DMS153 treated with DMSO at 0.1 percent for 48 hours (cell line): ENCODE data around the gene SDSL.
A peak's percentile ranks its signal among the peaks of the same experiment; 100 is the strongest.

Experiments used
- DNase-seq: peaks from one replicate; lab custom pipeline; 2025; ENCODE audit not compliant: unreplicated experiment; lab: John Stamatoyannopoulos, UW

Gene SDSL

DNA sequence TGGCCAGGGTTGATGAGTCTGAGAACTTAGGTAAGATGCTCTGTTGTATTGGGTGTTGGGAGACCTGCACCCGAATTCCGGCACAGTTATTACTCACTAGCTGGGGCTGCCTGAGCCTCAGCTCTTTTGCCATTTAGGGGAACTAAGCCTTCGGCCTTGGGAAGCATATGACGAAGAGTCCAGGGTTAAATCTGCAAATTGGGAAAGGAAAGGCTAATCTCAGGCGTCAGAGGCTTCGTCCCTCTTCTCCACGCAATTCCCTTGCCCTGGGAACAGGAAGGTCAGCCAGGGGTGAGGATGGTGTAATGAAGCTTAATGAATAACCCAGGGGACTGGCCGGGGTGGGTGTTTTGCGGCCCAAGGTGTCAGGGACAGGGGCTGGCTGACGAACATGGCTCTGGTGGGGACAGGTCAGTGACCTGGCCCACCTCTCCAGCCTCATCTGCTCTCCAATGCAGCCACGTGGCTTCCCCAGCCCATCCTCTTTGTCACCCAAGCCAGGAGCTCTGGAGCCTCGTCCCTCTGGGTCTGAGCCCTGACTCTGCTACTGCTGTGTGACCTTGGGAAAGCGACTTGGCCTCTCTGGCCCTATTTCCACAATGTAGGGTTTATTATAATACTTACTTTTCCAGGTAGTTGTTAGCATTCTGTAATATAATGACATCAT is 3.8 kb upstream of the SDSL start:
- no peak for DNase-seq

DNA sequence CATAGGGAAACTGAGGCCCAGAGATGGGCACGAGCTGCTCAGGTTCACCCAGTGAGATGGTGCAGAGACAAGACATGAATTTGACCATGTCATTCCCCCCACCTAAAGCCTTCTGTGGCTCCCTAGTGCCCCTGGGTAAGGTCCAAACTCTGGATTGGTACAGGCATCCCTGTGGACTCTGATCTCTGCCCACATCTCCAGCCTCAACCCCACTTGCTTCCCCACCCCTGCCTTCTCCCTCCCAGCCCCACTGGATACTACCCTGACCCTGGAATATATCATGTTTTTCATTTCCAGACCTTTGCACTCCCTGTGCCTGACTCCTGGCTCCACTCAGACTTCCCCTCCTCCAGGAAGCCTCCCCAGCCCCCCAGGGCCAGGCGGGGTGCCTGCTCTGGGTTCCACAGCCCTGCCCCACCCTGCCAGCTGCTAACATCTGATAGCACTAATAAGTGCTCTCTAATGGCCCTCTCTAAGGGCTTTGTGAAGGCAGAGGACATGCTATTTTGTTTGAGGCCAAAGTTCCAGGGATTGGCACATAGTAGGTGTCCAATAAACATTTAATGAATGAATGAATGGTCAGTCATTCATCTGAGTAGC is 1.1 kb upstream of the SDSL start:
- DNase-seq: no peak

DNA sequence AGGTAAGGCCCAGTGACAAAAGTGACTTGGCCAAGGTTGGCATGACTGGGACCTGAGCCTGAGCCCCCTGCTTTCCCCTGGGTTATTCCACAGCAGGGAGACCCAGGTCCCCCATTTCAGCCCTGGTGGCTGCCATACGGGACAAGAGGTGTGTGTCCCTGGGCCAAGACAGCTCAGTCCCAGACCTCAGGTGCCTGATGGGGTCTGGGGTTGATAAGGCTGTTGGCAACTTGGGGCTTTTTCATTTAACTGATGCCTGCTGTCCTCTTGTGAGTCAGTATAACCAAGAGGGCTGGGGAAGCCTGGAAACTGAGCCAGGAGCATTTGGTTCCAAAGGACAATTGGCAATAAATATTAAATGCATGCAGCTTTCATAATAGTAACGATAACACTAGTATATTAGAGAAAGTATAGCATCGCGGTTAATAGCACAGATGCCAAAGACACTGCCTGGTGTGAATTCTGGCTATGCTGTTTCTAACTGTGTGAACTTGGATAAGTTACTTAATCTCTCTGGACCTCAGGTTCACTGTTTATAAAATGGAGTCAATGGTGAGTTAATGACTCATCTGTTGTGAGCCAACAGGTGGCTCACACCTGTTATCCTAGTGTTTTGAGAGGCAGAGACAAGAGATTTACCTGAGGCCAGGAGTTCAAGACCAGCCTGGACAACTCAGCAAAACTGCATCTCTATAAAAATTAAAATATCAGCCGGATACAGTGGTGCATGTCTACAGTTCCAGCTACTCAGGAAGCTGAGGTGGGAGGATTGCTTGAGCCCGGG is 898 bp downstream of the SDSL start:
- DNase-seq: no peak

DNA sequence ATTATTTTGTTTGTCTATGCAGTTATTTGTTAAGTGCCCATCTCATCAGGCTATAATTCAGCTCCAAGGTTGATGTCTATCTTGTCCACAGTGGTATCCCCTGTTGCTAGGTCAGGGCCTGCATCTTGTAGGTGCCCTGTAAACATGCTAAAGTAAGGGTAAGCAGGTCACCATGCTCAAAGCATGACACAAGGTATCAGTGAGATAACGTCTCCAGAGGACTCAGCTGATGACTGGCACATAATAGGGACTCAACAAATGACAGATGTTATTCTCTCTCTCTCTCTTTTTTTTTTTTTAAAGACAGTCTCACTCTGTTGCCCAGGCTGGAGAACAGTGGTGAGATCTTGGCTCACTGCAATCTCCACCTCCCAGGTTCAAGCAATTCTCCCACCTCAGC is 2.3 kb downstream of the SDSL start:
- DNase-seq: no peak

DNA sequence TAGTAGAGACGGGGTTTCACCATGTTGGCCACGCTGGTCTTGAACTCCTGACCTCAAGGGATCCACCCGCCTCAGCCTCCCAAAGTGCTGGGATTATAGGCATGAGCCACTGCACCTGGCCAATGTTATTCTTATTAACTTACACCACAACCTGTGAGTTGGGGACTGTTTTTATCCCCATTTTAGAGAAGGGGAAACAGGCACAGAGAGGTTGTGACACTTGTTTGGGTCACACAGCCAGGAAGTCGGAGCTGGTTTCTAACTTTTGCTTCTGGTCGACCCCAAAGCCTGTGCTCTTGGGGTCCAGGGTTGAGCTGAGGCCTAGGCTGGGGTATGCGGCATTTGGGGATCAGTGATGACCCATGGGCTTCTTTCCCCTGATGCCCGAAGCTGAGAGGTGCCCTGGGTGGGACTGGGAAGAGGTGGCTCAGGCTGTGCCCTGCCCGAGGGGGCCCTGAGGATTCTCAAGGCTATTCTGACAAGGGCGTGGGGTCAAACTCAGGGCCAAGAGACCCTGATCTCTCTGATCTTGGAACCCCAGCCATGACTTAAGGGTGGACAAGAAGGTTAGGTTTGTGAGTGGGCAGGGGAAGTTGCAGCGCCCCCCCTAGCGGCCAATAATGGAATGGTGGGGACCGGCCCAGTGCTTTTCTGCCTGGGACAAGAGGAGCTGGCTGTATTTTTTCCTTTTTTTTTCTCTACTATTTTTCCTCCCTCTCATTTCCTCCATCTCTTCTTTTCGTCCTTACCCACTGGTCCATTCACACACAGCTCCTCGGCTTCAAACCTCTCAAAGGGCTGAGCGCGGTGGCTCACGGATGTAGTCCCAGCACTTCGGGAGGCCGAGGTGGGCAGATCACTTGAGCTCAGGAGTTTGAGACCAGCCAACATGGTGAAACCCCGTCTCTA is 3.0 kb downstream of the SDSL start:
- no peak for DNase-seq

DNA sequence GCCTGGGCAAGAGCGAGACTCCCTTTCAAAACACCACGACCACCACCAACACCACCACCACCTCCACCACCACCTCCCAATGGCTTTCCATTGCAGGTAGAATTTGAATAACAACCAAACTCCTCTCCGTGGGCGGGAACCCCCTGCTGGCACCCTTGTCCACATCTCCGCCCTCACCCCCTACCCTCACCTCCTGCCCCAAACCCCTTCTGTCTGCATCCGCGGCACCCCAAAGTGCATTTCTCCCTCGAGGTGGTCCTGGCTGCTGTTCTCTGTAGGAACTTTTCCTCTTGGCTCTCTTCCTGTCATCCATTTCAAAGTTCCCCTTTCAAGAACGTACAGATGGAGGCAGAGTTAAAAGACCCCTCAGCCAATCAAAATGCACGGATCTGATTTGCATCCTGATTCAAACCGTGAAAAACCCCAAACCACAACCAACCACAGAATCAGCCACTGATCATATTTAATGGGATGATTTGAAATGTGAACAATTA is 3.8 kb downstream of the SDSL start:
- DNase-seq: no peak

DNA sequence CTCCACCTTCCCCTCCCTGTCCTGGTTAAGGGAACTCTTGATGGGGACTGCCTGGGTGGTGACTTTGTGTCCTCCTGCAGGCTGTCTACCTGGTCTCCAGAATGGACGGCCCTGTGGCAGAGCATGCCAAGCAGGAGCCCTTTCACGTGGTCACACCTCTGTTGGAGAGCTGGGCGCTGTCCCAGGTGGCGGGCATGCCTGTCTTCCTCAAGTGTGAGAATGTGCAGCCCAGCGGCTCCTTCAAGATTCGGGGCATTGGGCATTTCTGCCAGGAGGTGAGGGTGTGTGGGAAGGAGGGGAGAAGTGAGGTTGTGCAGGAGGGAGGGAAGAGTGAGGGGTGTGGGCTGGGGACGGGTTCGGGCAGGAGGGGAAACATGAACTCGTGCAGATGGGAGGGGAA is 5.7 kb downstream of the SDSL start:
- DNase-seq: no peak

DNA sequence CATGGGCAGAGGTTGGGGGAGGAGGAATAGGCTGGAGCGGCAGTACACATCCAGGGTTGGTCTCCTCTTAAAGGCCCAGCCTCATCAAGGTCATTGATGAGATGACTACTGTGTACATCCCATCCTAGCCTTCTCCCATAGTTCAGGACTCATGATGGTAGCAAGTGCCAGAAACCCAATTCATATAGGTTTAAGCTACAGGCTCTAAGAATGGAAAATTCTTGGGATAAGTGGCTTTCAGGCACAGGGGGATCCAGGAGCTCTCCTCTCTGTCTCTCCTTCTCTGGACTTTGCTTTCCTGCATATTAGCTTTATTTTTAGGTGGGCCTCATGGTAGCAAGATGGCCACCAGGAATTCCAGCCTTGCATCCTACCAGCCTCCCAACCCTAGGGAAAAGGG is 6.3 kb downstream of the SDSL start:
- no peak for DNase-seq

DNA sequence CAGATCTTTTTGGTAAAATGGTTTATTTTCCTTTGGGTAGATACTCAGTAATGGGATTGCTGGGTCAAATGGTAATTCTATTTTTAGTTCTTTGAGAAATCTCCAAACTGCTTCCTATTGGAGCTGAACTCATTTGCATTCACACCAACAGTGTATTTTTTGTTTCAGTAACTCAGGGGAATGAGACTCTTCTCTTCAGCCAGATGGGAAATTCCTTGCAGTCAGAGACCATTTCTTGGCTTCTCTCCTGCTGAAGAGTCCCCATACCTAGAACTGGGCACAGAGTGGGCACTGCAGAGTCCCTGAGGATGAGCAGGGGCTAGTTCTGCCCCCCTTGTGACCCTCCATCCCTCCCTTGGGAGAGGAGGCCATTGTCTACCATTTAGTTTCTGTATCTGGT is 10.8 kb downstream of the SDSL start:
- no peak for DNase-seq

DNA sequence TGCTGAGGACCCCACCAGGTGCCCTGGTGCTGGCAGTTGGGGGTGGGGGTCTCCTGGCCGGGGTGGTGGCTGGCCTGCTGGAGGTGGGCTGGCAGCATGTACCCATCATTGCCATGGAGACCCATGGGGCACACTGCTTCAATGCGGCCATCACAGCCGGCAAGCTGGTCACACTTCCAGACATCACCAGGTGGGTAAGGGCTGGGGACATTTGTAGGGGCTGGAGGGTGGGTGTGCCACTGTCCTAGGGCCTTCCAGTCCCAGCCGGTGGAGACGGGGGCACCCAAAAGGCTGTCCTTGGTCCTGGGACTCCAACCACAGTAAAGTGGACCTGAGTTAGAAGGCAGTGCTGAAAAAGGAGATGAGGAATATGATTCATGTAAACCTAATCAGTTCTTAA is 13.2 kb downstream of the SDSL start:
- DNase-seq: no peak

DNA sequence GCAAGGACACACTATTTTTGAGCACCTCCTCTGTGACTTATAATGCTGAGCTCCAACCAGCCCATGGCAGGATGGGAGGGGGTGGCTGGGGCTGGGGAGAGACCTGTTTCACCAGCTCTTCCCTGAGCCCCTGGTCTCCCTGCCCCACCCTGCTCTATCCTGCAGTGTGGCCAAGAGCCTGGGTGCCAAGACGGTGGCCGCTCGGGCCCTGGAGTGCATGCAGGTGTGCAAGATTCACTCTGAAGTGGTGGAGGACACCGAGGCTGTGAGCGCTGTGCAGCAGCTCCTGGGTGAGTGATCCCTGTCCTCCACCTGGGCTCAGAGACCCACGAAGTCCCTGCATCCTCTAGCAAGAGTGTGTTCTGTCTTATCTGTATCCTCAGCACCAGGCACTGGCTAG is 14.4 kb downstream of the SDSL start:
- DNase-seq: no peak

DNA sequence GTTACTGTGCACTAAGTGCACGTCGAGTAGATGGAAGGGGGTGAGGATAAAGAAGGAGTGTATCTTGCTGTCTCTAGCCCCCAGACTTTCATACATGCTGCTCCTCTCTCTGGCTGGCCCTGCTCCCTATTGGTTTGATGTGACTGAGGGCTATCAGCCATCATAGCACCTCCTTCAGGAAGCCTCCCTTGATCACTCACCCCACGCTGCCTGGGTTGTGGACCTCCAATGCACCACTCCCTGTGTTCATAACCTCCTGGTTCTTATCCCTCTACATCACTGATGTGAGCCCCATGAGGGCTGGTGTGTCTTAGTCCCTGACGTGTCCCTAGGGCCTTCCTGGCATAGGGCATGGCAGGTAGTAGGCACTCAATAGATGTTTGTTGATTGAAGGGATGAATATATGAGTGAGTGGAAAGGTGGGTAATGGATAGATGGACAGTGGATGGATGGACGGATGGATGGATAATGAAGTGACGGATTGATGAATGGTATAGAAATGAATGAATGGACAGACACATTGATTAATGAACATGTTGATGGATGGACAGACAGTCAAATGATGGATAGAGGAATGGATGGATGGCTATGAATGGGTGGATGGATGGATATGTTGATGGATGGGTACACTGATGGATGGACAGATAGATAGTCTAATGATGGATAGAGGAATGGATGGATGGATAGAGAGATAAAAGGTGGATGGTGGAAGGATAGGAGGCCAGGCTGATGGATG is 15.0 kb downstream of the SDSL start:
- no peak for DNase-seq

DNA sequence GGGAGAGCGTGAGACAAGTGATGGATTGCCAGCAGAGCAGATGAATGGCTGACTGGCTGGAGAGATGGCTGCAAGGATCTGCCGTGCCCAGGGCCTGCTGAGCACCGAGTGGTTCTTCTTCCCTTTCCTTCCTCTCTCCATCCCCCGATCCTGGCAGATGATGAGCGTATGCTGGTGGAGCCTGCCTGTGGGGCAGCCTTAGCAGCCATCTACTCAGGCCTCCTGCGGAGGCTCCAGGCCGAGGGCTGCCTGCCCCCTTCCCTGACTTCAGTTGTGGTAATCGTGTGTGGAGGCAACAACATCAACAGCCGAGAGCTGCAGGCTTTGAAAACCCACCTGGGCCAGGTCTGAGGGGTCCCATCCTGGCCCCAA is 15.5 kb downstream of the SDSL start:
- no peak for DNase-seq

DNA sequence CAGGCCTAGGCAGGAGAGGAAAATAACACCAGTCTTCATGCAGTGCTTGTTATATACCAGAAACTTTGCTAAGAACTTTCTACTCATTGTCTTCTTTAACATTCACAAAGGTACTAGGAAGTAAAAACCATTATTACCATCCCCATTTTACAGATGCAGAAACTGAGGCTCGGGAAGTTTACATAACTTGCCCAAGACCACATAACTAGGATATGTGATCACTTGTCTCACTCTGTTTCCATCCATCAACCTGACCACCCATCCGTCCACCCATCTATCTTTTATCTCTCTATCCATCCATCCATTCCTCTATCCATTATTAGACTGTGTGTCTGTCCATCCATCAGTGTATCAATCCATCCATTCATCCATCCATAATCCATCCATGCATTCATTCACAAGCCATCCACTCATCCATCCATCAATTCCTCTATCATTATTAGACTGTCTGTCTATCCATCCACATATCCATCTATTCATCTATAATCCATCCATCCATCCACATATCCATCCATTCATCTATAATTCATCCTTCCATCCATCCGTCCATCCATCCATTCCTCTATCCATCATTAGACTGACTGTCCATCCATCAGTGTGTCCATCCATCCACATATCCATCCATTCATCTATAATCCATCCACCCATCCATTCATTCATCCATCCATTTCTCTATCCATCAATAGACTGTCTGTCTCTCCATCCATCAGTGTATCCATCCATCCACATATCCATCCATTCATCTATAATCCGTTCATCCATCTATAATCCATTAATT is 16.5 kb downstream of the SDSL start:
- DNase-seq: no peak

DNA sequence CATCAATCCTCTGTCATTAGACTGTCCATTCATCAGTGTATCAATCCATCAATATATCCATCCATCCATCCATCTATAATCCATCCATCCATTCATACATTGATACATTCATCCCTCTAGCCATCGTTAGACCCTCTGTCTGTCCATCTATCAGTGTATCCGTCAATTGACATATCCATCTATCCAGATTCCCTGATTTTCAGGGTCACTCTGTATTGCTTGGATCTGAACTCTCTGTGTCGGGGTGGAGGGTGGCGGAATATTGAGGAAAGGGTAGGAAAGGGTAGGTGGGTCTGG is 17.1 kb downstream of the SDSL start:
- DNase-seq: no peak

DNA sequence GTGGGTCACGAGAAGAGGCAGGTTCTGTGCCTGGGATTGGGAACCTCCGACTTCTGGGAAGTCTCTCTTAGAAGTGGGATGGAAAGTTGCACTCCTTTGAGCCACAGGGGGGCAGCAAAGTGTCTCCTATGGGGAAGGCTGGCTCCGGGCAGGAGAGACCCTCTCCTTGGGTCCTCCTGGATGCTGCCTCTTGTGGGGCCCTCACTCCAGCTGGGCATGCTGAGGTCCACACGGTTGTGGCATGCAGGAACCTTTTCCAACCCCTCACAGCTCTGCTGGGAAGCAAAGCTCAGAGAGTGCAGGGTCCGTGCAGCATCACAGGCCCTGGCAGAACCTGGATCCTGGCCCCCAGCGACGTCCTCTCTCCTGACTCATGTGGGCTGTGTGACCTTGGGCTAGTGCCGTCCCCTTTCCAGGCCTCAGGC is 17.4 kb downstream of the SDSL start:
- peak; percentile 32 for DNase-seq

DNA sequence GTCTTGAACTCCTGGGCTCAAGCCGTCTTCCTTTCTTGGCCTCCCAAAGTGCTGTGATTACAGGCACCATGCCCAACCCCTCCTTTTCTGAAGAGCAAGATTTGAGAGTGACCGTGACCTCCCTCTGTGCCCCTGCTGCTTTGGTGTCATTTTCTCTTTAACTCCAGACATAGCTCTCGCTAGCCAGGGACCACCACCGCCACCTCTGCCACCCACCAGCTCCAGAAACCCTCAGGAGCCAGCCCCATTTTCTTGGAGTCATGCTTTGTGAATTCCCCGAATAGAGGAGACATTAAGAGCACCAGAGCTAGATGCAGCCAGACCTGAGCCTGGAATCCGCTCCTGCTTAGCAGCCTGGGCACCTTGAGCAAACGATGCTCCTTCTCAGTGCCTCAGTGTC is 18.2 kb downstream of the SDSL start:
- no peak for DNase-seq

DNA sequence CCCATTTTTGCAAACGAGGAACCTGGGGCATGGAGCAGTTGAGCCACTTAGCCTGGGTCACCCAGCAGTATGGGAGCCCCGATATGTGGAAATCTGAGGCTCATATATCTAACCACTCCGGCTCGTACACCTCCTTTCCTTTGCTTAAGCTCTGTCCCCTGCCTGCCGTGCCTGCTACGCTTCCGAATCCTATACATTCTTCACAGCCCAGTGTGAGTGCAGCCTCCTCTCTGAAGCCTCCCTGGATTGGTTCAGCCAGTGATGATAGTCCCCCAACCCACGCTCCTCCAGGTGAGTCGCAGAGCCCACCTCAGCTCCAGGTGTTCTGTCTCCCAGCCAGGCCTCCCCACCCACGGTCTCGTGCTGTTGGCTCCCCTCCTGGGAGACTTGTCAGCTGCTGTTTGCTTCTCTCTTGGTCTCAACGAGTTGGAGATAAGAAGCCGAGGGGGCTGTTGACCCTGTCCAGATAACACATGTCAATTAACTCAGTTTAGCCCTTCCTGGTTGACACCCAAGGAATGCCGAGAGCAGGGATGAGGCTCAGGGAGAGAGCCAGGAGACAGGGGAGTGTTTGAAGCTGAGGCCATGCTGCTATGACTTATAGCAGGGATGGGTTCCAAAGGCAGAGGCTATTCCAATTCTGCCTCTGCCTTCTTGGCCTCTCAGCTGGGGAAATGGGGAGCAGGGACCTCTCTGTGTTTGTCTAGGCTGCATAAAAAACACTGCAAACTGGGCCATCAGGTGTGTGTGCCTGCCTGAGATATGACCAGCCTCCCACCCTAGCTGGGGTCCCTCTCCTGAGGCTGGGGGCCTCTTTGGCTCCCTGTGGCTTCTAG is 19.0 kb downstream of the SDSL start:
- no peak for DNase-seq

DNA sequence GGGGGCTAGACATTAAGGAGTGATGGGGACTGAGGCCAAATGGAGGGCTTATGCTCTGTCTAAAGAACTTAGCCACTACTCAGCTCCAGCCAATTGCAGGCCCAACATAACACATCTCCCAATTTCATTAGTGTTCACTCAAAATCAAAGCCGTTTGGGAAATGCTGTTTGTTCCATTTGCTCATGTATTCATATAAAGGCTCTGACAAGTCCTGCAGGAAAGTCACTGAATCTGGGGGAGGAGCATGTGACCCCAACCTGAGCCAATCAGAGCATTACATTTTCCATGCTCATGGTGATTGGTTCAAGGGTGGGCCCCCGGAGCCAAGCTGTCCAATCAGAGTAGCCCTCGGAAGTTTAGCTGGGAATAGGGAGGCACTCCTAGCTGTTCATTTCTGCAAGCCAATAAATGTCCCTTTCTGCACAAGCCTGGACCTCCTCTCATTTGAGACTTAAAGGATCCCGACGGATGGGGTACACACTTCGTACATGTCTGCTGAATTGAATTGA is 20.9 kb downstream of the SDSL start:
- DNase-seq: no peak
